SK-N-SH treated with all-trans-retinoic acid at 6 μM for 48 hours (cell line): ENCODE results near the gene FBXO8.

Source experiments
- ATAC-seq: fragments of 200-7000 bp; cut with Tn5 transposase; 3 replicates; pipeline ENCODE4 v1.9.1; 2020; ENCODE audit warnings: mild to moderate bottlenecking, moderate library complexity
- ARNTL ChIP-seq: fragments of 450-650 bp; formaldehyde crosslinking; IDR thresholded peaks from 2 replicates; pipeline ENCODE4 v1.5.0; 2020; ENCODE audit warnings: low read depth, mild to moderate bottlenecking, moderate library complexity, borderline replicate concordance
- BACH2 ChIP-seq: fragments of 250-450 bp; sonication (Bioruptor Pico); IDR thresholded peaks from 2 replicates; pipeline ENCODE4 v1.9.0; 2021; ENCODE audit warnings: mild to moderate bottlenecking, borderline replicate concordance
- CSDC2 ChIP-seq: fragments of 250-450 bp; sonication (Bioruptor Pico); IDR thresholded peaks from 2 replicates; pipeline ENCODE4 v1.5.0; 2020; ENCODE audit warnings: mild to moderate bottlenecking, moderate library complexity
- CSRNP3 ChIP-seq: fragments of 250-450 bp; sonication (Bioruptor Pico); IDR thresholded peaks from 2 replicates; pipeline ENCODE4 v1.5.1; 2021; ENCODE audit warnings: mild to moderate bottlenecking, moderate library complexity
- ESRRG ChIP-seq: fragments of 250-450 bp; sonication (Bioruptor Pico); IDR thresholded peaks from 2 replicates; pipeline ENCODE4 v1.6.1; 2021; ENCODE audit warnings: mild to moderate bottlenecking
- GLIS3 ChIP-seq: fragments of 250-450 bp; sonication (Bioruptor Pico); IDR thresholded peaks from 2 replicates; pipeline ENCODE4 v1.5.0; 2020; ENCODE audit warnings: mild to moderate bottlenecking, moderate library complexity
- ISL1 ChIP-seq: fragments of 250-450 bp; sonication (Bioruptor Pico); IDR thresholded peaks from 2 replicates; pipeline ENCODE4 v2.1.2; 2022; ENCODE audit warnings: mild to moderate bottlenecking, moderate library complexity
- OSR1 ChIP-seq: fragments of 250-450 bp; sonication (Bioruptor Pico); IDR thresholded peaks from 2 replicates; pipeline ENCODE4 v1.8.0; 2022; ENCODE audit warnings: moderate library complexity, mild to moderate bottlenecking, inconsistent platforms
- POU6F1 ChIP-seq: fragments of 250-450 bp; sonication (Bioruptor Pico); IDR thresholded peaks from 2 replicates; pipeline ENCODE4 v1.8.0; 2021; ENCODE audit warnings: low read depth, mild to moderate bottlenecking, moderate library complexity, borderline replicate concordance
- PPARA ChIP-seq: fragments of 250-450 bp; sonication (Bioruptor Pico); IDR thresholded peaks from 2 replicates; pipeline ENCODE4 v1.5.0; 2020; ENCODE audit warnings: mild to moderate bottlenecking, borderline replicate concordance
- RARB ChIP-seq: fragments of 250-450 bp; sonication (Bioruptor Pico); IDR thresholded peaks from 2 replicates; pipeline ENCODE4 v1.8.0; 2021; ENCODE audit warnings: mild to moderate bottlenecking, moderate library complexity
- SNAI2 ChIP-seq: fragments of 250-450 bp; sonication (Bioruptor Pico); IDR thresholded peaks from 2 replicates; pipeline ENCODE4 v1.5.0; 2020; ENCODE audit warnings: mild to moderate bottlenecking, moderate library complexity
- TCF4 ChIP-seq: fragments of 250-450 bp; sonication (Bioruptor Pico); IDR thresholded peaks from 2 replicates; pipeline ENCODE4 v1.8.0; 2021; ENCODE audit warnings: mild to moderate bottlenecking, moderate library complexity, borderline replicate concordance
- TOX ChIP-seq: fragments of 250-450 bp; sonication (Bioruptor Pico); IDR thresholded peaks from 2 replicates; pipeline ENCODE4 v1.8.0; 2021; ENCODE audit warnings: mild to moderate bottlenecking, moderate library complexity, borderline replicate concordance
- ZC3H10 ChIP-seq: fragments of 250-450 bp; sonication (Bioruptor Pico); IDR thresholded peaks from 2 replicates; pipeline ENCODE4 v1.5.1; 2021; ENCODE audit warnings: mild to moderate bottlenecking, moderate library complexity
- ZFP3 ChIP-seq: fragments of 250-450 bp; sonication (Bioruptor Pico); IDR thresholded peaks from 2 replicates; pipeline ENCODE4 v1.5.0; 2020; ENCODE audit warnings: mild to moderate bottlenecking, moderate library complexity
- ZFP30 ChIP-seq: fragments of 450-650 bp; formaldehyde crosslinking; IDR thresholded peaks from 2 replicates; pipeline ENCODE4 v1.5.0; 2022; ENCODE audit warnings: mild to moderate bottlenecking, moderate library complexity
- ZNF565 ChIP-seq: fragments of 450-650 bp; formaldehyde crosslinking; conservative IDR thresholded peaks from 2 replicates; pipeline ENCODE4 v1.5.0; 2020; ENCODE audit warnings: low read depth, mild to moderate bottlenecking, moderate library complexity
- ZNF70 ChIP-seq: fragments of 450-650 bp; formaldehyde crosslinking; IDR thresholded peaks from 2 replicates; pipeline ENCODE4 v1.5.0; 2020; ENCODE audit warnings: mild to moderate bottlenecking, moderate library complexity
- ZNF8 ChIP-seq: fragments of 450-650 bp; formaldehyde crosslinking; IDR thresholded peaks from 2 replicates; pipeline ENCODE4 v1.5.0; 2020; ENCODE audit warnings: mild to moderate bottlenecking, moderate library complexity
- TF ChIP-seq, protein P1 (sequence below): fragments of 250-450 bp; sonication (Bioruptor Pico); IDR thresholded peaks from 2 replicates; pipeline ENCODE4 v1.5.0; 2020; ENCODE audit warnings: mild to moderate bottlenecking, moderate library complexity
- TF ChIP-seq, protein P2 (sequence below): fragments of 250-450 bp; sonication (Bioruptor Pico); IDR thresholded peaks from 2 replicates; pipeline ENCODE4 v1.5.1; 2020; ENCODE audit warnings: low read depth, mild to moderate bottlenecking, moderate library complexity
- TF ChIP-seq, protein P3 (sequence below): fragments of 250-450 bp; sonication (Bioruptor Pico); IDR thresholded peaks from 2 replicates; pipeline ENCODE4 v1.8.0; 2020; ENCODE audit warnings: mild to moderate bottlenecking, moderate library complexity, borderline replicate concordance

The FBXO8 gene

DNA sequence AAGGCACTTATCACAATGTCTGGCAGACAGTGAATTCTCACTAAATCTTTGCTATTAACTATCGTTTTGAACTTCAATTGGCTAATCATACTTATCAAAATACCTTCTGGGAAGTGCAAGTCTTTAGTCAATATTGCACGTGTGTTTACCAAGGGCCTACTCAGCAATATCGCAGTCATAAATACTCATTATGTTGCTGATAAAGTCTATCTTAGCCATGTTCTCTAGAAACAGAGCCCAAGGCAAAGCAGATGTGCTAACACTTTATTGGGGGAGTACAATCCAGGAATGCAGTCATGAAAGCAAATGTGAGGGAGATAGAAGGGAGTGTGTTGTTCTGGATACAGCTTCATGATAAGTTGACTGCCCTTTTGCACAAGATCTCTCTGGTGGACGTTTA, 90.5 kb downstream of the FBXO8 start:
- TF ChIP-seq SNAI2 (CRISPR knock-in tag) = peak; percentile 61; the same call in 1 of the 2 replicates
- TF ChIP-seq, protein P1, sequence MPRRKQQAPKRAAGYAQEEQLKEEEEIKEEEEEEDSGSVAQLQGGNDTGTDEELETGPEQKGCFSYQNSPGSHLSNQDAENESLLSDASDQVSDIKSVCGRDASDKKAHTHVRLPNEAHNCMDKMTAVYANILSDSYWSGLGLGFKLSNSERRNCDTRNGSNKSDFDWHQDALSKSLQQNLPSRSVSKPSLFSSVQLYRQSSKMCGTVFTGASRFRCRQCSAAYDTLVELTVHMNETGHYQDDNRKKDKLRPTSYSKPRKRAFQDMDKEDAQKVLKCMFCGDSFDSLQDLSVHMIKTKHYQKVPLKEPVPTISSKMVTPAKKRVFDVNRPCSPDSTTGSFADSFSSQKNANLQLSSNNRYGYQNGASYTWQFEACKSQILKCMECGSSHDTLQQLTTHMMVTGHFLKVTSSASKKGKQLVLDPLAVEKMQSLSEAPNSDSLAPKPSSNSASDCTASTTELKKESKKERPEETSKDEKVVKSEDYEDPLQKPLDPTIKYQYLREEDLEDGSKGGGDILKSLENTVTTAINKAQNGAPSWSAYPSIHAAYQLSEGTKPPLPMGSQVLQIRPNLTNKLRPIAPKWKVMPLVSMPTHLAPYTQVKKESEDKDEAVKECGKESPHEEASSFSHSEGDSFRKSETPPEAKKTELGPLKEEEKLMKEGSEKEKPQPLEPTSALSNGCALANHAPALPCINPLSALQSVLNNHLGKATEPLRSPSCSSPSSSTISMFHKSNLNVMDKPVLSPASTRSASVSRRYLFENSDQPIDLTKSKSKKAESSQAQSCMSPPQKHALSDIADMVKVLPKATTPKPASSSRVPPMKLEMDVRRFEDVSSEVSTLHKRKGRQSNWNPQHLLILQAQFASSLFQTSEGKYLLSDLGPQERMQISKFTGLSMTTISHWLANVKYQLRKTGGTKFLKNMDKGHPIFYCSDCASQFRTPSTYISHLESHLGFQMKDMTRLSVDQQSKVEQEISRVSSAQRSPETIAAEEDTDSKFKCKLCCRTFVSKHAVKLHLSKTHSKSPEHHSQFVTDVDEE = peak; percentile 99
- no peak for TF ChIP-seq TOX
- TF ChIP-seq CSRNP3 (CRISPR knock-in tag) = 0 out of 2 replicates have a peak, but pooled peaks have one; percentile 33
- no peak for TF ChIP-seq ZNF8 (CRISPR knock-in tag)
- no peak for TF ChIP-seq CSDC2 (CRISPR knock-in tag)
- TF ChIP-seq OSR1 (CRISPR knock-in tag) = no peak
- TF ChIP-seq ESRRG (CRISPR knock-in tag) = peak; percentile 64; the same call in 1 of the 2 replicates
- TF ChIP-seq ZNF70 (CRISPR knock-in tag) = no peak
- no peak for TF ChIP-seq ZC3H10 (CRISPR knock-in tag)
- no peak for TF ChIP-seq POU6F1
- TF ChIP-seq ZFP3 (CRISPR knock-in tag) = no peak
- TF ChIP-seq ARNTL (CRISPR knock-in tag) = no peak
- peak; percentile 98 for TF ChIP-seq TCF4 (CRISPR knock-in tag)
- no peak for TF ChIP-seq RARB (CRISPR knock-in tag)
- TF ChIP-seq, protein P2, sequence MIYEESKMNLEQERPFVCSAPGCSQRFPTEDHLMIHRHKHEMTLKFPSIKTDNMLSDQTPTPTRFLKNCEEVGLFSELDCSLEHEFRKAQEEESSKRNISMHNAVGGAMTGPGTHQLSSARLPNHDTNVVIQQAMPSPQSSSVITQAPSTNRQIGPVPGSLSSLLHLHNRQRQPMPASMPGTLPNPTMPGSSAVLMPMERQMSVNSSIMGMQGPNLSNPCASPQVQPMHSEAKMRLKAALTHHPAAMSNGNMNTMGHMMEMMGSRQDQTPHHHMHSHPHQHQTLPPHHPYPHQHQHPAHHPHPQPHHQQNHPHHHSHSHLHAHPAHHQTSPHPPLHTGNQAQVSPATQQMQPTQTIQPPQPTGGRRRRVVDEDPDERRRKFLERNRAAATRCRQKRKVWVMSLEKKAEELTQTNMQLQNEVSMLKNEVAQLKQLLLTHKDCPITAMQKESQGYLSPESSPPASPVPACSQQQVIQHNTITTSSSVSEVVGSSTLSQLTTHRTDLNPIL (CRISPR knock-in tag) = no peak
- no peak for TF ChIP-seq ZFP30 (CRISPR knock-in tag)
- peak; percentile 67 for TF ChIP-seq ISL1 (CRISPR knock-in tag)
- peak; percentile 62; the same call in 1 of the 2 replicates for TF ChIP-seq BACH2
- peak; percentile 38; the same call in 1 of the 2 replicates for TF ChIP-seq PPARA (CRISPR knock-in tag)
- TF ChIP-seq, protein P3, sequence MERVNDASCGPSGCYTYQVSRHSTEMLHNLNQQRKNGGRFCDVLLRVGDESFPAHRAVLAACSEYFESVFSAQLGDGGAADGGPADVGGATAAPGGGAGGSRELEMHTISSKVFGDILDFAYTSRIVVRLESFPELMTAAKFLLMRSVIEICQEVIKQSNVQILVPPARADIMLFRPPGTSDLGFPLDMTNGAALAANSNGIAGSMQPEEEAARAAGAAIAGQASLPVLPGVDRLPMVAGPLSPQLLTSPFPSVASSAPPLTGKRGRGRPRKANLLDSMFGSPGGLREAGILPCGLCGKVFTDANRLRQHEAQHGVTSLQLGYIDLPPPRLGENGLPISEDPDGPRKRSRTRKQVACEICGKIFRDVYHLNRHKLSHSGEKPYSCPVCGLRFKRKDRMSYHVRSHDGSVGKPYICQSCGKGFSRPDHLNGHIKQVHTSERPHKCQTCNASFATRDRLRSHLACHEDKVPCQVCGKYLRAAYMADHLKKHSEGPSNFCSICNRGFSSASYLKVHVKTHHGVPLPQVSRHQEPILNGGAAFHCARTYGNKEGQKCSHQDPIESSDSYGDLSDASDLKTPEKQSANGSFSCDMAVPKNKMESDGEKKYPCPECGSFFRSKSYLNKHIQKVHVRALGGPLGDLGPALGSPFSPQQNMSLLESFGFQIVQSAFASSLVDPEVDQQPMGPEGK (CRISPR knock-in tag) = no peak
- no peak for TF ChIP-seq GLIS3
- no peak for TF ChIP-seq ZNF565 (CRISPR knock-in tag)
- TF ChIP-seq, all 23 proteins: peak for 8
- ATAC-seq = peak; percentile 37; the same call in 2 of the 3 replicates

DNA sequence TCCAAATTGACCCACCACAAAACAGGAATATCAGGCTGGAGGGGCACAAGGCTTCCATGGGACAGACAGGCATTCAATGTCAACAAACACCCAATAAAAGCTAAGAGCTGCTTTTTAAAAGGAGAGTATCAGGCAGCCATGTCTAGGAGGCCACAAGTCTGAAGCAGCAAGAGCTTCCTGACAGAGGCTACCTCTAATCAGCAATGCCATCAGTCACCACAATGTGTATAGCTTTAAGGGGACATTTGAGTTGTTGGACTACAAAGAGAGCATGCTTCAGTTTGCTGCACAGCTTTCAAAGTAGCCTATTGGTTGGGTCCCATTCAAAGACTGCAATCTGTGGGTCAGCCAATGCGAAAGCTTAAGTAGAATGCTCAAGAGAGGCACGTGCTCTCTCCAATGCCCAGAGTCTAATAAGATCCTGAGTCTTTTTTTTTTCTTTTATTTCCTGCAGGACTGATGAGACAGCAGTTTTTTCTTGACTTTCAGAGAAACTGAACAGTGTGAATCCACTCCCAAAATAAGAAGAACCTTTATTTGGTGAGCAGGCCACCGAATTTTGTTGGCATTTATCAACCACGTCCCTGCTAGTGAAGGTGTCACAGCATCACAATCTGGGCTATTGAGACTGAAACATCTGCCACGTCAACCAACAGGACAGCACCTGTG, 92.5 kb downstream of the FBXO8 start:
- no peak for ATAC-seq
- TF ChIP-seq GLIS3 = no peak
- no peak for TF ChIP-seq BACH2
- no peak for TF ChIP-seq ARNTL (CRISPR knock-in tag)
- TF ChIP-seq TOX = no peak
- TF ChIP-seq, all 23 proteins: peak for 0
